HG02840 (cell line): ENCODE data around the gene GPR151.
A peak's percentile ranks its signal among the peaks of the same experiment; 100 is the strongest.
"Not testable (repeated sequence)": the region's sequence is repeated elsewhere in the genome, so short reads cannot be mapped to it uniquely, and the experiment has no call there.

Experiments
- ATAC-seq: cut with Tn5 transposase; IDR thresholded peaks from one replicate; pipeline ENCODE4 v1.9.1; 2021; ENCODE audit warnings: mild to moderate bottlenecking, moderate library complexity, moderate number of reproducible peaks; ENCODE audit not compliant: unreplicated experiment, low FRiP score

The GPR151 gene

DNA sequence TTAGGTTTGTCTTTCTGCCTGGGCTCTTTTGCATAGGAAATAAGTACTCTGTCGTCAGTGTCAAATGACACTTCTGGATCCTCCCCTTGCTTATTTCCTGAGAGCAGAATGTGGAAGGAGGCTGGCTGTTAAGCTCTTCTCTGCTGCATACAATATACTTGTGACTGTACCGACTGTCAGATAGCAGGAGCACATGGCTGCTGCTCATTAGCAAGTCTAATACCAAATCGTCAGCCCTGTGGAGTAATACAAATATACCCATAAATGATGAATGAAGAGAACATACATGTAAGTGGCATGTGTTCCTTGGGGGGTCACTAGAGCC, at the start of gene GPR151:
GPR151 (minus strand) TSS at position 40 of the 325 bp plus-strand sequence. CDS start 77 bp downstream, outside the sequence.
- ATAC-seq = no peak

DNA sequence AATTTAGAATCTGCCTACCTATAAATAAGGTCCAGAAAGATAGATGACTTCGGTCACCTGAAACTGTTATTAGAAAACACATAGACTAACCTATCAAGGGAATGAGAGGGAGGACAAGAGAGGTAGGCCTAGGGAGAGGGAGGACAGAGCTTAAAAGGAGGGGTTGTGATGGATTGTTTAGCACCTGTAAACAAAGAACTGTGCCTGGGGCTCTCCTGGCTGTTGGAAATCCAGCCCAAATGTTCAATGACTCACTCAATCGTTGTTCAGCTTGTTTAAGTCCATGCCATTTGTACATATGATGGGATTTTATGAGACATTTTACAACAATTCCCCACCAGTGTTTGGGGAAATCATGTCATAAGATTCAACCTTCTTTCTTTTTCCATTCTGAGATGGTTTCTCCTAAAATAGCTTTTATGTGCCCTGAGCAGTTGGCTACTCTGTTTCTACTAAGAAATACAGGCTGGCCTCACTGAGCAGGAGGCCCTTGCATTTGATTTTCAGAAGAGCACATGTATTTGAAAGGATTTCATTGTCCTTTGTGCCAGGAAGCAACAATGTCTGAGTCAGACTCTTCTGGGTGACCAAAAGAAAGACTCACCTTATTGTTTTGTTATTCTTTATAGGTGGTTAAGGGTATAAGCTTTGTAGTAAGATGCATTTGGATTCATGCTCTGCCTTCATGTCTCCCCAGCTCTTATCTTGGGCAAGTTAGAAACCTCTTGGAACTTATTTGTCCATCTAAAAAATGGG, 48.2 kb upstream of the GPR151 start:
- no peak for ATAC-seq

DNA sequence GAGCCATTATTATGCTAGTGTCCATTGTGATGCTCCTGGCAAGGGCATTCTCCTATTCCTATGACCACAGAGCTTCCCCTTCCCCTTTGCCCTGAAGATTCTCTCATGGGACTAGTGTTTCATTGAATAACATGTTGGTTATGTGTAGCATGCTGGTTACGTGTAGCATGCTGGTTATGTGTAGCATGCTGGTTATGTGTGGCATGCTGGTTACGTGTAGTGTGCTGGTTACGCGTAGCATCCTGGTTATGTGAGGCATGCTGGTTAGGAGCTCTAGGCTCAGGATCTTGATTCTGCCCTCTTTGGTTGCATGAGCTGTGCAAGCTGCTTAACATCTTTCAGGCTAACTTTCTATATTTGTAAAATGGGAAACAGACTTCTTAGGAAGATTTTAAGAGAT, 46.5 kb upstream of the GPR151 start:
- no peak for ATAC-seq

DNA sequence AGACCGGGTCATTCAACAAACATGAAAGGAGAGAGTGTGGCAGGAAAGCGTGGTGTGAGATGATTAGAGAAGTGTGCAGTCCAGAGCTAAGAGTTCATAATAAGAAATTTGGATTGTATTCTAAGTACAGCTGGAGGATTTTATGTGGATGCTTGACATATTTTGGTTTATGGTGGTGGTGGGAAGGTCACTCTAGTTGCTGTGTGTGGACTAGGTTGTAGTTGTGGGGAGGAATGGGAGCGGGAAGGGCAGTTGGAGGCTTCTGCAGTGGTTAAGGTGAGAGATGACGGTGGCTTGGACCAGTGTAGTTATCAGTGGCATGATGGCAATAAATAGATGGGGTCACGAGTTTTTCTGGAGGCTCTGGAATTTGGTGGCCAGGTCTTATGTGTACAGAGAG, 45.7 kb upstream of the GPR151 start:
- ATAC-seq = no peak

DNA sequence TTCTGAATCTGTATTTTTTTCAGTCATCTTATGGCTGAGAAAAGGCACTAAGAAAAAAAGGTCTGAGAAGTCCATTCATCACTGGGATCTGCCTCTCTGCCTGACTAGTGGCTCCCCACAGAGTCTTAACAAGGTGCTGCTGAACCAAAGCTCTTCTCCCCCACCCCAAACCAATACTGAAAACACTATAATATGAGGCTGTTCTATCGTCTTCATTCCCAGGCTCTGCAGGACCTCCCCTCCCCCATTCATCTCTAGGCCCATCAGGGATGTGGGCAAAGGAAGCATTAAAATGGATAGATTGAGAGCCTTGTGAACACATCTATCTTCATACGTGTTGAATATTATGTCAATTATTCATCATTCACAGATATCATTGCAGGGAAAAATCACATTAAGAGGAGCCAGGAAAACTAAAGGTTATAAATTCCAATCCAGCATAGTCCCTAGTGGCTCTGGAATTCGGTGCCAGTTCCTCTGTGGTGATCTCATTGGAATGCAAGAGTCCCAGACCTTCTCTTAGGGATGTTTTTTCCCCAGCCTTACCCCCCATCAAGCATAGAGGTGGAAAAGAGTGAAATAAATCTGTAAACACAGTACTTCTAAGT, 44.3 kb upstream of the GPR151 start:
- ATAC-seq = no peak

DNA sequence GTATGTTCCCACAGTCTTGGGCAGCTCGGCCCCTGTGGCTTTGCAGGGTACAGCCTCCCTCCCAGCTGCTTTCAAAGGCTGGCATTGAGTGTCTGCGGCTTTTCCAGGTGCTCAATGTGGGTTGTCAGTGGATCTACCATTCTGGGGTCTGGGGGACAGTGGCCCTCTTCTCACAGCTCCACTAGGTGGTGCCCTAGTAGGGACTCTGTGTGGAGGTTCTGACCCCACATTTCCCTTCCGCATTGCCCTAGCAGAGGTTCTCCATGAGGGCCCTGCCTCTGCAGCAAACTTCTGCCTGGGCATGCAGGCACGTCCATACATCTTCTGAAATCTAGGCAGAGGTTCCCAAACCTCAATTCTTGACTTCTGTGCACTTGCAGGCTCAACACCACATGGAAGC, 40.9 kb upstream of the GPR151 start:
- ATAC-seq = not testable (repeated sequence)

DNA sequence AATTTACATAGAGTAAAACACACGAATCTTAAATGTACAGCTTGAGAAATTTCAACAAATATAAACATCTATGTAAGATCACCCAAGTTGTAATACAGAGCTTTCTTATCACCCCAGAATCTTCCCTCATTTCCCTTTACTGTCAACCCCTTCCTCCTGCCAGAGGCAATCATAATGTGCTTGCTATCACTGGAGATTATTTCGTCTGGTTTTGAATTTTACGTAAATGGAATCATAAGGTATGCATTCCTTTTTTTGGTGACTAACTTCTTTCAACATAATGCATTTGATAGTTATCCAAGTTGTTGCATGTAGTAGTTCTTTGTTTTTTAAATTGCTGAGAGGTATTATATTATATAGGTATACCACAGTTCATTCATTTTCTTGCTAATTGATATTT, 37.5 kb upstream of the GPR151 start:
- no peak for ATAC-seq

DNA sequence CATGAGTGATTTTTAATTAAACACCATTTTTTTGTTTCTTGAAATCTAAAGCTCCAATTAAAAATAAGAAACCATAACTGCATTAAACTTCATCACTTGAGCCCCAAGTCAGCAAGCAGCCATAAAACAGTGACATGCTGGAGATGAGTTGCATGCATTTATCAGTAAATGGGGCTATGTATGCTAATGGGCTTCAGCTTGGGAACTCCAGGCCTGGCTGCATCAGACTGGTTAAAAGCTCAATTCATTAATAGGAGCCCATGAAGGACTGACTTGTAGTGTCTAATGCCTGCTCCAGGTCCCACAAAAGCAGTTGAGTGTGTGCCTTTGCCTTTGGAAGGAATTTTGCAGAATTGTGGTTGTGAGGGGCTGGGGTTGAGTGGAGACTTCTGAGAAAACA, 33.6 kb upstream of the GPR151 start:
- ATAC-seq = no peak

DNA sequence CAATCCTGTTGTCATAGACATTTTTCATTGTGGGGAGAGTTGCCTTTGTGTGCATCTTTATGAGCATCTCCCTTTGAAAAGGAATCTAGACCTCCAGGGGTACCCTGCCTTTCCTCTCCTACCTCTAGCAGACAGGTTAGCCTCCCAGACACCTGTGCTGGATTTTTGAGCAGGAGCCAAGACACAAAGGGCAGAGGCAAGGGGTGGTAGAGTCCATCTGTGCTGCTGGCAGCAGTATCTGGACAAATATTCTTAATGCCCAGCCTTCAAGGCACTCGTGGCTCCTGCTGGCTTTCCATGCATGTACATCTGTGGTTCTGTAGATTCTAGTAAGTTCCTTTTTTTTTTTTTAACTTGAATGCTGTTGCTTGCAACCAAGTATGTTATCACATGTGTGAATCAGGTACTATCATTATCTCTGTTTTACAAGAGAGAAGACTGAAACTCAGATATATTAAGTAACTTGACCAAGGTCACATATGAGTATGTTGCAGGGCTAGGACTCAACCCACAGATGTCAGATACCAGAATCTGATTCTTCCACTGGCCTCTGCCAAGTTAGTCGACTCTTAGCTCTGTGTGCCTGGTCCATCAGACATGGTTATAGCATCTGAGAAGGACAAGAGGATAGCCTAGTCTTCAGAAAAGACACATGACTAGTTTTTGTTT, 32.9 kb upstream of the GPR151 start:
- ATAC-seq = no peak

DNA sequence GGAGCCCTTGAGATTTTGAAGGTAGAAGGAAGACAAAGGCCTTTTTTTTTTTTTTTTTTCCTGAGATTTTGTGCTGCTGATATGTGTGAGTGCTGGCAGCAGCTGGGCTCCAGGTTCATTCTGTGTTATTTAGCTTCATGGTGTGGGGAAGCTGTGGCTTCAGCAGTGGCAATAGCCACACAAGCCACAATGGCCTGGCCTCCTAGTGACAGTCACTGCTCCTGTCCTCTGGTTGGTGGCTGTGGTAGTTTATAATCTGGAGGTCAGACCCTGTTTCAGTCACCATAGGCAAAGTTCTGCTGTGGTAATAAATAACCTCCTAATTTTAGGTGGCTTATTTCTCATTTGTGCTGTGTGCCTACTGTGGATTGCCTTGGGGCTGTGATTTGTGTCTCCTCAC, 28.2 kb upstream of the GPR151 start:
- ATAC-seq = no peak

DNA sequence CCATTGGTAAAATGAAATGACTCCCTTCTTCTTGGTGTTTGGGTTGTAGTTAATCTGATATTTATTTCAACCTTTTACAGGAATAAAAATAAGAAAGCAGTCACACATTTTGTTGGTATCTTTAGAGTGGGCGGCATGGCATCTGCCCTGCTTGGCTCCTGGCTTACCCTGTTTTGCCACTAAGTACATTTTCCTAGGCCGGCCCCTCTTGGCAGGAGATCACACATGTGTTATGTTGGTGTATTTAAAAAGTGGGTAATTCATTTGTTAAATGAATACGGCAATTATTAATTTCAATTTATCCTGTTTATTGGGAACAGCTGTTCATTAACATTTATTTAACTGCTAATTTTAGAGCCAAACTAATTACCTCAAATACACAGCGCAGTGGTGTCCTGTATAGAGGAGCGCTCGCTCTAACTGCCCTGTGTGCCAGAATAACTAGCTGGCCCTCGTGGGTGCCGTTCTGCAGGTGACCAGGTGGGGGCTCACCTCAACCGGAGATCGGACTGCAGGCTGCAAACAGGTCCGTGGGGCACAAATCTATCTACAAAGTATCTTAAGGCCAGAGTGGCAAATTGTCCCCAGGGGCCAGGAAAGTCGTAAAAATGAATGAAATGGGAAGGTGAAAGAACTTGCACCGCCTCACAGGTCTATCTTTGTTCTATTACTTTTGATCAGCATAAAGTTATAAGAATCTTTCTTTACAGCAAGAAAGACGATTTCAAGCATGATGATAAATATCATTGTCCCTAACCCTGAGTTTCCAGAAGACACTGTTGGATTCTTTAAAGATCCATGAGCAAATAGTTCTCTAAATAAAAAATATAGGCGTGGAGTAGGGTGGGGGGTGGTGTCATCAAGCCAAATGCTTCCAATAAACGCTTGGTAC, 26.2 kb upstream of the GPR151 start:
- ATAC-seq = peak; percentile 82

DNA sequence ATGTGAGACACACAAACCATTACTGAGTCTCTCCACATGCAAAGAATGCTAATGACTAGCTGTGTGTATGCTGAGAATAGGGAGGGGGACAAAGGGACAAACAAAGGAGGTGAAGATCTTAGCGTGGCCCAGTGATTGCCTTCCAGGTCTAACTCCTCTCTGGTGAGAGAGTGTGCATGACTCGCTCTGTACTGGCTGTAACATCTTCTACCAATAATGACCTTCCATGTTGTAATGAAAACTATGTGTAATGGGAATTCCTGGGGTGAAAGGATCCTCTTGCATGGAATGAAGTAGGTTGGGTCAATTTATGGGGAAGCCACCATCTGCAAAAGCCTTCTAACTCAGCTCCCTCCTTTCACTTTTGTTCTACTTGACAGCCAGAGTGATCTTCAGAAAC, 24.4 kb upstream of the GPR151 start:
- ATAC-seq = no peak

DNA sequence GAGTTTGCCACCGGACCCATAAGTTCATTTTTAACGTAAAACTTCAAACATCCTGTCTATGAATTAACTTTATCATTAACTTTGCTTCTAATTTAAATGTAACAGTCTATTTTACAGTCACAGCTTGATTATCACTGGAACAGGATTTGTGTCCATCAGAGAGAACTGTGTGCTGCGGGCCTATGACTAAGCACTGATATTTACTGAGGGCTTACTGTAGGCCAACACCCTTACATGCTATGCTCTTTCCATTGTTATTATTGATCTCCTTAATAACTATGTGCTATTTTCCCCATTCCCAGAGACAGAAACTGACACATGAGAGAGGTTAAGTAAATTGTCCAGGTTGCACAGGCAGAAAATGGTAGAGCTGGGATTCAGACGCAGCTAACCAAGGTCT, 24.0 kb upstream of the GPR151 start:
- ATAC-seq = no peak

DNA sequence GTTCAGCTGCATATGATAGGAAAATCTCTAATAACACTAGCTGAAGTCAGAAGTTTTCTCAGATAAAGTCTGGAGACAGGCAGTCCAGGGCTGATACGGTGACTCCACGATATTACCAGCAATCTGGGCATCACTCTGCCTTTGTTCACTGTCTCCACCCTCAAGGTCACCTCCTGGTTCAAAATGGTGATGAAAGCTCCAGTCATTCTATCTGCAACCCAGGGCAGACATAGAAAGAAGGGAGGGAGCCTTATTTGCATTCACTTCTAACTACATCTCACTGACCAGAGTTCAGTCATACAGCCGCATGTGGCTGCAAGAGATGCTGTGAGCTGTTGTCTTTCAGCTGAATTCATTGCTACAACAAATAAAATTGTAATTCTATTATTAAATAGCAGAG, 22.4 kb upstream of the GPR151 start:
- ATAC-seq = no peak

DNA sequence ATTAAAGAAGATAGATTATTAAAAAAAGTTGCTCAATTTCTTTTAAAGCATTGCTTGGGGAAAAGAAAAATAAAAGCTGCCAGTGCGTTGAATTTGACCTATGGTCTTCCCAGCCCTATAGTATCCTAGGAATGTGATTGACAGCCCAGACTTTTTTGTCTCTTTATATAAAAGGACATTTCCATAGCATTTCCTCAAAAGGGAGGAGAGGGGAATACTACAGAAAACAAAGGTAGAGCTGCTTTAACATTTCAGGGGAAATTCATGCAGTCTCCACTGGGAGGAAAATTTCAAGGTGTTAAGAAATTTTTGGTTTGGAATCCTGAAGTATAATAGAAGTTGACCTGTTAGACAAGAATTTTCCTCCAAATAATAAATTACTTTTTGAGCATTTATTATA, 17.9 kb upstream of the GPR151 start:
- no peak for ATAC-seq

DNA sequence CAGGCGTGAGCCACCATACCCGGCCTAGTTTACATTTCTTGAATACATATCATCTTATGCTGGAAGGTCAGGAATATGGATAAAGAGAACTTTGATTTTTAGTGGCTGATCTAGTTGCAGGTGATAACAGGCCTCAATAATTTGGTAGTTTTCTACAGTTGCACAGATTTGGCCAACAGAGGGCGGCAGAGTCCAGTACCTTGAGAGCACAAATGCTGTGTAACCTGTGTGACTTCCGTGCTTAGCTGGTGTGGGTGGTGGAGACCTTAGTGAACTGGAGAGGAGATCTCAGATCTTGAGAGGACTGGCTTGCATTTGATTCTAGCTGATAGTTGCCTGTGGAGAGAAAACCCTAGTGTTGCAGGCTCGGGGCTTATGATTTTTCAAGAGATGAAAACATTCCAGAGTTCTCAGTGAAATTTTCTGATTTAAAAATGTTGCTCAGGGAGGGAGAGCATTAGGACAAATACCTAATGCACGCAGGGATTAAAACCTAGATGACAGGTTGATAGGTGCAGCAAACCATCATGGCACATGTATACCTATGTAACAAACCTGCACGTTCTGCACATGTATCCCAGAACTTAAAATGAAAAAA, 17.4 kb upstream of the GPR151 start:
- peak; percentile 88 for ATAC-seq

DNA sequence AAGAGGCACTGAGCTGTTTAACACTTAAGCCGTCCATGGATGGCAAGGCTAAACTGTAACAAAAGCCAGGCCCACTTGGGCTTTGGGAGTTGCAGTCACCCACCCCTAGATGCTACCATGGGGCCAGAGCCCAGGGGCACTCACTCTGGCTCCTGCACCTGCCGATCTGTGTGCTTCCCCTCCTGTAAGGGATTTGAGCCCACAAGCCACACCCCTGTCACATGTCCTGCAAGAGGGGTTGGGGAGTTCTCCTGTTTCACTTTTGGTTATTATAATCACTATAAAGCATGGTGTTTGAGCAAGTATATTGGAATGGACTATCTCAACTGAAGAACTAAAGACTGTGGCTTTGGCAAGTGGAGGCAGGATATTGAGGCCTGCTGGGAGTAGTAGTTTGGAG, 14.0 kb upstream of the GPR151 start:
- peak; percentile 50 for ATAC-seq

DNA sequence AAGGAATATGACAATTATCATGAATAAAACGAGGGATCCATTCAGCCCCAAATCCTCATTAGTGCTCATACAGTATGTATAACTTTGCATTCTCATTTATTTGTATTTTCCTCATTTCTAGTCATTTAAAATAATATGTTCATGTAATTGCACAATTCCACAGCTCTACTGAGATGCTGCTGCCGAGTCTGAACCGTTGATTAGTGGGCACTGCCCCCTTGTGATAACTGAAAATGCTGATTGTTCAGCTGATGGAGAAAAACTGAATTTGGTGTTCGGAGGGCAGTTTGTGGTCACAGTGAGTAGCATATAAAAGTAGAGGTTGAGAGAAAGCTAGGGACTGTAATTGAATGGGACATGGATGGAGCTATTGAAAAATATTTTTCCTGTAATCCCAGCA, 12.2 kb upstream of the GPR151 start:
- no peak for ATAC-seq

DNA sequence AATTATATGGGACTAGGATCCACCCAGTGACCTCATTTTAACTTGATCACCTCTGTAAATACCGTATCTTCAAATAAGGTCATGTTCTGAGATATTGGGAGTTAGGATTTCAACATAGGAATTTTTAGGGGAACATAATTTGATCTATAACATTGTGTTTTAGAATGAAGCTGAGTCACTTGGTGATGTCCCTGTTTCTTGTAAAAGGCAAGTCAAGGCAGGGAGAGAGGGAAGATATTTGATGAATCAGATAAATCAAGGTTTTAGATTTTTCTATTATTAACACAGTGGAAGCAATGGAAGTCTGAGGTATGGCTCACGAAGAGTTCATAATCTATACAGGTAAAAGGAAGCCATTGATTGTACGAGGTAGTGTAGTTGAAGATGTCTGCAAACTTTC, 11.8 kb upstream of the GPR151 start:
- ATAC-seq = no peak

DNA sequence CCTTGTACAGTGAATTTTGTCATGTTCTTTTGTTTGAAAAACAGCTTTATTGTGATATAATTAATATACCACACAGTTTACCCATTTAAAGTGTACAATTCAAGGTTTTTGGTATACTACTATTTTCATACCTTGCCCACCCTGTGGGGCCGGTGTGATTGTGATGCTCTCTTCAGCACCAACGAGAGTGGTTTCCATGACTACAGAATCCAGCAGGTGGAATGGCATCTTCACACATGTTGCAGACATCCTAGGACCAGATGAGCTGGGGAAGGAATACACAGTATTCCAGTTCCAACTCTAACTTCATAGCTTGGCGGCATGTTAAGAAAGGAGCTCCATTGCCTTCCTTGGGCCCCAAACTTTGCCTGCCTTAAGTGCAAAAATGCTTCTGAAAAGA, 7.7 kb upstream of the GPR151 start:
- ATAC-seq = no peak
